Peyer's patch (tissue), 4 donors: Measurements from ENCODE around the gene L1CAM.

Source experiments
- POLR2A ChIP-seq, 2 donors: fragments of 450-650 bp; IDR thresholded peaks; one replicate each; pipeline ENCODE4 v1.5.1; 2017; ENCODE audit warnings: antibody characterized with exemption in 2 of 2, mild to moderate bottlenecking in 2 of 2, moderate library complexity in 2 of 2
- TF ChIP-seq, protein P1 (sequence below), 6 experiments: fragments of 450-650 bp in 4 of 6; fragments of 200-600 bp in 2 of 6; sonication (generic) in 1 of 6; IDR thresholded peaks; one replicate each; pipeline ENCODE4 v1.5.1; 2017 to 2019; ENCODE audit warnings: antibody characterized with exemption in 6 of 6, mild to moderate bottlenecking in 3 of 6, moderate library complexity in 1 of 6

DNA sequence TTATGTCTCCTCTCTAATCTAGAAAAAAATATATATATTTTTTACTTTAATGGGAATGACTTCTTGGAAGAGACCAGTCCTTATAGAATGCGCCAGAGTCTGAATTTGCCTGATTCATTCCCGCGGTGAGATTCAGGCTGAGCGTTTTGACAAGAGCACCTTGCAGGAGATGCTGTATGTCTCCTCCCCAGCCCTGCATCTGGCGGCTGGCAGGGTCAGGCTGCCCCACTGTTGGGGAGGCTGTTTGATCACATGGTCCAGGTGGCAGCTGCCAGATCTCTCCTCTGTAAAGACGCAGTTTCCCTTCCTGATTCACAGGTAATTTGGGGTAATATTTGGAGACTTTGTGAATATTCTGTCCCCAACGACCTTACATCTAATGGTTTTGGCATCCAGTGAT, 65.4 kb downstream of the L1CAM start:
- TF ChIP-seq POLR2A (IDR thresholded peaks at IDR 0.05): no peak
- TF ChIP-seq, protein P1, sequence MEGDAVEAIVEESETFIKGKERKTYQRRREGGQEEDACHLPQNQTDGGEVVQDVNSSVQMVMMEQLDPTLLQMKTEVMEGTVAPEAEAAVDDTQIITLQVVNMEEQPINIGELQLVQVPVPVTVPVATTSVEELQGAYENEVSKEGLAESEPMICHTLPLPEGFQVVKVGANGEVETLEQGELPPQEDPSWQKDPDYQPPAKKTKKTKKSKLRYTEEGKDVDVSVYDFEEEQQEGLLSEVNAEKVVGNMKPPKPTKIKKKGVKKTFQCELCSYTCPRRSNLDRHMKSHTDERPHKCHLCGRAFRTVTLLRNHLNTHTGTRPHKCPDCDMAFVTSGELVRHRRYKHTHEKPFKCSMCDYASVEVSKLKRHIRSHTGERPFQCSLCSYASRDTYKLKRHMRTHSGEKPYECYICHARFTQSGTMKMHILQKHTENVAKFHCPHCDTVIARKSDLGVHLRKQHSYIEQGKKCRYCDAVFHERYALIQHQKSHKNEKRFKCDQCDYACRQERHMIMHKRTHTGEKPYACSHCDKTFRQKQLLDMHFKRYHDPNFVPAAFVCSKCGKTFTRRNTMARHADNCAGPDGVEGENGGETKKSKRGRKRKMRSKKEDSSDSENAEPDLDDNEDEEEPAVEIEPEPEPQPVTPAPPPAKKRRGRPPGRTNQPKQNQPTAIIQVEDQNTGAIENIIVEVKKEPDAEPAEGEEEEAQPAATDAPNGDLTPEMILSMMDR (IDR thresholded peaks at IDR 0.05): no peak
